ENCODE results near the gene IDS. TPM values are rescaled to one million over a fixed set of nuclear protein-coding genes. Genes with fewer than 3 reads are reported as not detected.
"Not testable (repeated sequence)": the region's sequence is repeated elsewhere in the genome, so short reads cannot be mapped to it uniquely, and the experiment has no call there.

The IDS gene
- total RNA-seq, 1 donor from 2014 or later, result 46.6 TPM

- H3K27ac Mint-ChIP-seq, result peak overlapping the region; percentile 100
- peak overlapping the region; percentile 99 for H3K4me3 Mint-ChIP-seq
- peaks cover 11% of the 10 kb centered on the region for H3K36me3 Mint-ChIP-seq (ENCODE audit: low read depth)
These were observed 565 bp upstream of the IDS start for GRCh38 chrX:149505671-149506070.

GRCh38 chrX:149504226-149504914 is 736 bp downstream of the IDS start:
- peaks cover 48% of the 10 kb centered on the region for H3K4me1 Mint-ChIP-seq (ENCODE audit: low read depth)
- no peaks in the 10 kb centered on the region for H3K9me3 Mint-ChIP-seq
- H3K27ac Mint-ChIP-seq, result peak overlapping the region; percentile 100
- peak overlapping the region; percentile 99 for H3K4me3 Mint-ChIP-seq
- intact Hi-C loops (cut with micrococcal nuclease), result loop anchor here (2.0 to 10.0 kb wide), 10 partner anchors 34 to 1890 kb away; partner anchors contain the start of genes FMR1, HMGB3, MTMR1 and VMA21
- H3K27me3 Mint-ChIP-seq (ENCODE audit: insufficient read depth), result no peaks in the 10 kb centered on the region
- H3K36me3 Mint-ChIP-seq (ENCODE audit: low read depth), result peaks cover 18% of the 10 kb centered on the region
- peak; percentile 63 for DNase-seq (ENCODE audit: low spot score)

More at GRCh38 chrX:149505671-149506070, 565 bp upstream of the IDS start:
- Mint-ChIP-seq H3K4me1 (ENCODE audit: low read depth) (peaks cover 43% of the 10 kb centered on the region), H3K27me3 (ENCODE audit: insufficient read depth) (no peaks in the 10 kb centered on the region), H3K9me3 (no peaks in the 10 kb centered on the region)
- intact Hi-C loops (cut with micrococcal nuclease), result loop anchor here (1.0 to 10.0 kb wide), 12 partner anchors 10 to 1889 kb away; partner anchors contain the start of genes FMR1, HMGB3, MTMR1 and TMEM185A
- no peak for DNase-seq (ENCODE audit: low spot score)

GRCh38 chrX:149503446-149503845 is 1.7 kb downstream of the IDS start:
- DNase-seq (ENCODE audit: low spot score), result peak; percentile 67
- H3K4me1 Mint-ChIP-seq (ENCODE audit: low read depth), result peaks cover 48% of the 10 kb centered on the region
- peak overlapping the region; percentile 100 for H3K27ac Mint-ChIP-seq
- intact Hi-C loops (cut with micrococcal nuclease), result loop anchor here (5.0 to 10.0 kb wide), 9 partner anchors 71 to 1891 kb away; partner anchors contain the start of genes FMR1, HMGB3, MTMR1 and VMA21
- not testable (repeated sequence) for H3K27me3 Mint-ChIP-seq (ENCODE audit: insufficient read depth); H3K9me3 Mint-ChIP-seq
- H3K36me3 Mint-ChIP-seq (ENCODE audit: low read depth), result peaks cover 18% of the 10 kb centered on the region
- peak overlapping the region; percentile 99 for H3K4me3 Mint-ChIP-seq

- peak overlapping the region; percentile 39 for H3K4me3 Mint-ChIP-seq
- intact Hi-C loops (cut with micrococcal nuclease), result loop anchor here (5.0 to 10.0 kb wide), 9 partner anchors 72 to 1892 kb away; partner anchors contain the start of genes FMR1, HMGB3, MTMR1 and VMA21
- not testable (repeated sequence) for H3K9me3 Mint-ChIP-seq; H3K27me3 Mint-ChIP-seq (ENCODE audit: insufficient read depth); DNase-seq (ENCODE audit: low spot score)
- H3K4me1 Mint-ChIP-seq (ENCODE audit: low read depth), result peaks cover 48% of the 10 kb centered on the region
- H3K27ac Mint-ChIP-seq, result peak overlapping the region; percentile 85
- peaks cover 20% of the 10 kb centered on the region for H3K36me3 Mint-ChIP-seq (ENCODE audit: low read depth)
These were observed 2.2 kb downstream of the IDS start for GRCh38 chrX:149502923-149503322.

- no peak for DNase-seq (ENCODE audit: low spot score)
- Mint-ChIP-seq H3K4me3 (no peak overlapping the region), H3K27ac (peak overlapping the region; percentile 87), H3K4me1 (ENCODE audit: low read depth) (peaks cover 39% of the 10 kb centered on the region), H3K36me3 (ENCODE audit: low read depth) (peaks cover 35% of the 10 kb centered on the region), H3K27me3 (ENCODE audit: insufficient read depth) (no peaks in the 10 kb centered on the region), H3K9me3 (no peaks in the 10 kb centered on the region)
- intact Hi-C loops (cut with micrococcal nuclease), result loop anchor here (5.0 to 10.0 kb wide), 9 partner anchors 75 to 1895 kb away; partner anchors contain the start of genes FMR1, HMGB3, MTMR1 and VMA21
These were observed 5.3 kb downstream of the IDS start for GRCh38 chrX:149499766-149500165.

GRCh38 chrX:149498767-149499166 is 6.3 kb downstream of the IDS start:
- Mint-ChIP-seq H3K9me3 (no peaks in the 10 kb centered on the region), H3K27me3 (ENCODE audit: insufficient read depth) (no peaks in the 10 kb centered on the region), H3K36me3 (ENCODE audit: low read depth) (peaks cover 33% of the 10 kb centered on the region), H3K4me1 (ENCODE audit: low read depth) (peaks cover 30% of the 10 kb centered on the region), H3K27ac (no peak overlapping the region), H3K4me3 (no peak overlapping the region)
- no peak for DNase-seq (ENCODE audit: low spot score)
- intact Hi-C loops (cut with micrococcal nuclease), result no loop called here

- intact Hi-C loops (cut with micrococcal nuclease), result no loop called here
- no peak for DNase-seq (ENCODE audit: low spot score)
- Mint-ChIP-seq H3K4me3 (no peak overlapping the region), H3K9me3 (no peaks in the 10 kb centered on the region), H3K4me1 (ENCODE audit: low read depth) (peaks cover 27% of the 10 kb centered on the region), H3K27ac (no peak overlapping the region), H3K27me3 (ENCODE audit: insufficient read depth) (no peaks in the 10 kb centered on the region), H3K36me3 (ENCODE audit: low read depth) (peaks cover 33% of the 10 kb centered on the region)
These were observed 7.5 kb downstream of the IDS start for GRCh38 chrX:149497626-149498025.

GRCh38 chrX:149497054-149497453 is 8.1 kb downstream of the IDS start:
- Mint-ChIP-seq H3K4me1 (ENCODE audit: low read depth) (peaks cover 24% of the 10 kb centered on the region), H3K9me3 (no peaks in the 10 kb centered on the region), H3K36me3 (ENCODE audit: low read depth) (peaks cover 36% of the 10 kb centered on the region), H3K27ac (no peak overlapping the region), H3K4me3 (no peak overlapping the region), H3K27me3 (ENCODE audit: insufficient read depth) (no peaks in the 10 kb centered on the region)
- DNase-seq (ENCODE audit: low spot score), result no peak
- intact Hi-C loops (cut with micrococcal nuclease), result no loop called here

- H3K4me3 Mint-ChIP-seq, result no peak overlapping the region
- H3K4me1 Mint-ChIP-seq (ENCODE audit: low read depth), result peaks cover 13% of the 10 kb centered on the region
- no peak for DNase-seq (ENCODE audit: low spot score)
- H3K27ac Mint-ChIP-seq, result no peak overlapping the region
- no peaks in the 10 kb centered on the region for H3K27me3 Mint-ChIP-seq (ENCODE audit: insufficient read depth)
- intact Hi-C loops (cut with micrococcal nuclease), result no loop called here
- peaks cover 34% of the 10 kb centered on the region for H3K36me3 Mint-ChIP-seq (ENCODE audit: low read depth)
- no peaks in the 10 kb centered on the region for H3K9me3 Mint-ChIP-seq
These were observed 9.5 kb downstream of the IDS start for GRCh38 chrX:149495573-149496071.

- no peaks in the 10 kb centered on the region for H3K27me3 Mint-ChIP-seq (ENCODE audit: insufficient read depth)
- H3K36me3 Mint-ChIP-seq (ENCODE audit: low read depth), result peaks cover 33% of the 10 kb centered on the region
- H3K4me3 Mint-ChIP-seq, result no peak overlapping the region
- peaks cover 11% of the 10 kb centered on the region for H3K4me1 Mint-ChIP-seq (ENCODE audit: low read depth)
- H3K9me3 Mint-ChIP-seq, result no peaks in the 10 kb centered on the region
- DNase-seq (ENCODE audit: low spot score), result no peak
- no peak overlapping the region for H3K27ac Mint-ChIP-seq
- intact Hi-C loops (cut with micrococcal nuclease), result no loop called here
These were observed 10.1 kb downstream of the IDS start for GRCh38 chrX:149494844-149495565.

- H3K9me3 Mint-ChIP-seq, result no peaks in the 10 kb centered on the region
- intact Hi-C loops (cut with micrococcal nuclease), result no loop called here
These were observed 11.2 kb downstream of the IDS start for GRCh38 chrX:149493567-149494562.

GRCh38 chrX:149491812-149492211 is 13.3 kb downstream of the IDS start:
- no peaks in the 10 kb centered on the region for H3K27me3 Mint-ChIP-seq (ENCODE audit: insufficient read depth)
- H3K36me3 Mint-ChIP-seq (ENCODE audit: low read depth), result peaks cover 25% of the 10 kb centered on the region
- intact Hi-C loops (cut with micrococcal nuclease), result no loop called here
- no peak overlapping the region for H3K4me3 Mint-ChIP-seq
- no peak overlapping the region for H3K27ac Mint-ChIP-seq
- no peaks in the 10 kb centered on the region for H3K9me3 Mint-ChIP-seq
- DNase-seq (ENCODE audit: low spot score), result no peak
- H3K4me1 Mint-ChIP-seq (ENCODE audit: low read depth), result peaks cover 10% of the 10 kb centered on the region

More at GRCh38 chrX:149493567-149494562, 11.2 kb downstream of the IDS start:
- no peak overlapping the region for H3K27ac Mint-ChIP-seq
- H3K4me1 Mint-ChIP-seq (ENCODE audit: low read depth), result peaks cover 8% of the 10 kb centered on the region
- peaks cover 34% of the 10 kb centered on the region for H3K36me3 Mint-ChIP-seq (ENCODE audit: low read depth)
- no peak for DNase-seq (ENCODE audit: low spot score)
- no peaks in the 10 kb centered on the region for H3K27me3 Mint-ChIP-seq (ENCODE audit: insufficient read depth)
- H3K4me3 Mint-ChIP-seq, result no peak overlapping the region
